ENCODE measurements around the gene PITPNM3.
"Not testable (repeated sequence)": the region's sequence is repeated elsewhere in the genome, so short reads cannot be mapped to it uniquely, and the experiment has no call there.

Gene PITPNM3

GRCh38 chr17:6556121-6557039 lies at the start of gene PITPNM3:
Gene PITPNM3, minus strand, starts transcription at chr17:6556555. Its CDS starts 149 bp downstream, at chr17:6556406.
- no peak for DNase-seq (ENCODE audit: low read depth, low spot score)

GRCh38 chr17:6605142-6605541 lies 48.8 kb upstream of the PITPNM3 start:
- DNase-seq (ENCODE audit: low read depth, low spot score) = no peak
- H3K27ac ChIP-seq = no peak overlapping the region

More at GRCh38 chr17:6556121-6557039, at the start of gene PITPNM3:
- peak within 1 kb of the TSS; percentile 83 for H3K27ac ChIP-seq

- no peak overlapping the region for H3K27ac ChIP-seq
- DNase-seq (ENCODE audit: low read depth, low spot score) = no peak
Observed at GRCh38 chr17:6603744-6604325, 47.5 kb upstream of the PITPNM3 start.

DNA sequence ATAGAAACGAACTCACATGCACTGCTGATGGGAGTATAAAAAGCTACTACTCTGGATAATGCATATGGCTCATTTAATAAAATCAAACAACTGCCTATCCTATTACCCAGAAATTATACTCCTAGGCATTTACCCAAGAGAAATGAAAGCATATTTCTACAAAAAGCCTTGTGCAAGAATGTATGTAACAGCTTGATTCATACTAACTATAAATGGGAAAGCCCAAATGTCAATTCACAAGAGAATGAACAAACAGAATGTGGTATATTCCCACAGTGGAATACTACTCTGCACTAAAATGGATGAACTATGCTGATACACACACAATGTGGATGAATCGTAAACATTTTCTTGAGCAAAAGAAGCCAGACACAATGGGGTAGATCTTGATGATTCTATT lies 45.8 kb upstream of the PITPNM3 start:
- no peak for DNase-seq (ENCODE audit: low read depth, low spot score)
- no peak overlapping the region for H3K27ac ChIP-seq

DNA sequence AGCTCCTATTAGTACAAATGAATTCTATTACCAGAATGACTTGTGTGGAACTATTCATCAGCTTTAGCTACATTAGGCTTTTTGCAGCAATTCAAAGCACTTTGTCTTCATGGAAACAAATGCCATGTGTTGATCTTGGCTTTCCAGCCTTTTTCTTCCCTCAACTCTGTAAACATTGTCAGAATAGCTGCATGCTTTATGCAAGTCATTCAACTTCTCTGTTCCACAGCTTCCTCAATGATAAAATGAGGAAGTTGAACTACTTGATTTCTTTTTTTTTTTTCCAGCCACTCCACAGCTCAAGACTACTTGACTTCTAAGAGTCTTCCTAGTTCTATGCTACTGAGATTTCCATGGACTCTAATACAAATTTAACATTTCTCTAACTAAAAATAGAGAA lies 43.0 kb upstream of the PITPNM3 start:
- no peak overlapping the region for H3K27ac ChIP-seq

DNA sequence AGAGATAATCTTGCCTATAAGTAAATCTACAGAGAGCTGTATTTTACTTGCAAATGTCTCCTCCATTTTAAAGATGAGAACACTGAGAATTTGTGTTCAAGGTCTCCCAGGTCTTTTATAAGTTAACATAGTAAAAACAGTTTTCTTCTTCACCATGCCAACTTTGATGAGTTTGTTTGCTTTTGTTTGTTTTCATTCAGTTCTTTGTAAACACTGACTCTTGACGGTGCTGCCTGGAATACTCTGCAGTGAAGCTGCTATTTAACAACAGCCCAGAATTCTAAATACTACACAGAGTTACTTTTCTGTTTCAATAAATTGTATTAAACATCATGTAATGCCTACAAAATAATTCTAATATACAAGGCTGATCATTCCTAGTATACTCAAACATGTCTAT lies 41.4 kb upstream of the PITPNM3 start:
- no peak overlapping the region for H3K27ac ChIP-seq
- DNase-seq (ENCODE audit: low read depth, low spot score) = no peak

More for the DNA sequence above, 43.0 kb upstream of the PITPNM3 start:
- DNase-seq (ENCODE audit: low read depth, low spot score) = no peak

DNA sequence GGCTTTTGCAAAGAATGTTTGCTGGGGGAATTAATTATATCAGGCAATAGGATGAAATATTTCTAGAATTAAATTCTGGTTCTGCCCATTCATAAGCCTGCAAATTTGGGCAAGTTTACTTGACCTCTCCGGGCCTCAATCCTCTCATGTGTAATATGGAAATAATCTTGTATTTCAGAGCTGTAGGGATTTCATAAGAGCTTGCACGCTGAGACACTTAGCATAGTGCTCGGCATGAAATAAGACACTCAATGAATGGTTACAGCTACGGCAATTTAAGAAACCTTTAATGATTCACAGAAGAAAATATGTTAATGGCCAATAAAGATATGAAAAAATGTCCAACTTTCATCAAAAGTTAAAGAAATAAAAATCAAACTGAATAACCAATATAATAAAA lies 40.6 kb upstream of the PITPNM3 start:
- DNase-seq (ENCODE audit: low read depth, low spot score) = no peak
- H3K27ac ChIP-seq = no peak overlapping the region

DNA sequence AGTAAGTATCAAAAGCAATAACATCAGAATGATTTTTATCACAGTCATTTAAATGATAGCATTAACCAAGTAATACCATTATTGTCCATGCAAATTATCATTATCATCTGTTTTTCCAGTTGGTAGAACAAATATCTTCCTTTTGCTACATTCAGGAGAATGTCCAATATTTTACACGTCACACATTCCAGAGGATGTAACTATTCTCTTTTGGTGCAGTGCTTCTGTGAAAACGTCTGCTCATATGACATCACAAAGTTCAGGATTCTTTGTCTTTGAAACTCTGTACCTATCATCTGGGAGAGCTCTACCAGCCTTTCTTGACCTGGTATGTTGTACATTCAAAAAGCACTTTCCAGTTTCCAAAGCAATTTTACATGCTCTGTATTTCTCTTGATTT lies 40.2 kb upstream of the PITPNM3 start:
- DNase-seq (ENCODE audit: low read depth, low spot score) = no peak
- no peak overlapping the region for H3K27ac ChIP-seq

- DNase-seq (ENCODE audit: low read depth, low spot score) = no peak
- H3K27ac ChIP-seq = no peak overlapping the region
Observed at GRCh38 chr17:6596081-6596480, 39.7 kb upstream of the PITPNM3 start.

DNA sequence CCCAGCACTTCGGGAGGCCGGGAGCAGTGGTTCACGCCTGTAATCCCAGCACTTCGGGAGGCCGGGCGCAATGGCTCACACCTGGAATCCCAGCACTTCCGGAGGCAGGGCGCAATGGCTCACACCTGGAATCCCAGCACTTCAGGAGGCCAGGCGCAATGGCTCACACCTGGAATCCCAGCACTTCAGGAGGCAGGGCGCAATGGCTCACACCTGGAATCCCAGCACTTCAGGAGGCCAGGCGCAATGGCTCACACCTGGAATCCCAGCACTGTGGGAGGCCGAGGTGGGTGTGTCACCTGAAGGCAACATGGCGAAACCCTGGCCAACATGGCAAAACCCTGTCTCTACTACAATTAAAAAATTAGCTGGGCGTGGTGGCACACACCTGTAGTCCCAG lies 37.0 kb upstream of the PITPNM3 start:
- H3K27ac ChIP-seq; DNase-seq (ENCODE audit: low read depth, low spot score): not testable (repeated sequence)

GRCh38 chr17:6592173-6592572 lies 35.8 kb upstream of the PITPNM3 start:
- DNase-seq (ENCODE audit: low read depth, low spot score) = no peak
- H3K27ac ChIP-seq = peak overlapping the region; percentile 96

DNA sequence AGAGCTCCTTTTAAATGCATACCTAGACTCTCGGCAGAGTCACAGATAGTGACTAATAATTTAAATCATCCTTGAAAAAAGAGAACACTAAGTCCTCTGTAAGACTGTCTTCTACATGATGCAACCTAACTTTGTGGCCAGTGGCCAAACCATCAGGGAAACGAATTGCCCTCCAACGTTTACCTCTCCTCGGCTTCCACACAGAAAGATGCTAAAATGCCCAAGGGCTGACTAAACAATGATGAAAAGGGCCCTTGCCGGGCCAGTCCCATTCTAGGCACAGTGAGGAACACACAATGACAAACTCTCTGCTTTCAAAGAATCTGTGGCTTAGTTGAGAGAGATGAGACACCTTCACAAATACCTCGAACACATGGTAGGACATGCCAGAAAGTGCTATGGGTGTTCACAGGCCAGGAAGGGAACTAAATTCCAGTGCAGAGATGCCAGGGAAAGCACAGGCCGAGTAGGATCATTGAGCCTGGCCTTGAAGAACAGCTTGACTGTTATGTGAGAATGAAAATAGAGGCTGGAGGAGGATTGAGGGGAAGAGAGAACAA lies 35.3 kb upstream of the PITPNM3 start:
- H3K27ac ChIP-seq = peak overlapping the region; percentile 96
- peak; percentile 79 for DNase-seq (ENCODE audit: low read depth, low spot score)

- H3K27ac ChIP-seq = no peak overlapping the region
- DNase-seq (ENCODE audit: low read depth, low spot score) = no peak
Observed at GRCh38 chr17:6589266-6589946, 33.1 kb upstream of the PITPNM3 start.

- no peak overlapping the region for H3K27ac ChIP-seq
- no peak for DNase-seq (ENCODE audit: low read depth, low spot score)
Observed at GRCh38 chr17:6588165-6588564, 31.8 kb upstream of the PITPNM3 start.

- no peak overlapping the region for H3K27ac ChIP-seq
- no peak for DNase-seq (ENCODE audit: low read depth, low spot score)
Observed at GRCh38 chr17:6587310-6587709, 31.0 kb upstream of the PITPNM3 start.

DNA sequence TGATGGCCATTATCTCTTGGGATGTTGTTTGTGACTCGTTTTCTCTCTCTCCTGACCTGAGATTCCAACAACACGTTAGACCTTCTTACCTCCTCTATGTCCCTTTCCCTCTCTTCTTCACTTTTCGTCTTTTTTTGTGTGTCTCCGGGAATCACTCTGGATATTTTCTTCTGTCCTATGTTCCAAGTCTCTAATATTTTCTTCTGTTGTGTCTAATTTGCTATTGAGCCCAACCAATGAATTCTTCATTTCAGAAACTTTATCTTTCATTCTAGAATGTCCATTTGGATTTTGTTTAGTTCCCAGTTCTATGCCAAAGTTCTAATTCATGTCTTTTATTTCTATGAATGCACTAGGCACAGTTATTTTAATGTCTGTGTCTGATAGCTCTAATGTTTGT lies 27.1 kb upstream of the PITPNM3 start:
- DNase-seq (ENCODE audit: low read depth, low spot score) = no peak

GRCh38 chr17:6580625-6581024 lies 24.3 kb upstream of the PITPNM3 start:
- H3K27ac ChIP-seq = no peak overlapping the region
- no peak for DNase-seq (ENCODE audit: low read depth, low spot score)

More for the DNA sequence above, 27.1 kb upstream of the PITPNM3 start:
- no peak overlapping the region for H3K27ac ChIP-seq

DNA sequence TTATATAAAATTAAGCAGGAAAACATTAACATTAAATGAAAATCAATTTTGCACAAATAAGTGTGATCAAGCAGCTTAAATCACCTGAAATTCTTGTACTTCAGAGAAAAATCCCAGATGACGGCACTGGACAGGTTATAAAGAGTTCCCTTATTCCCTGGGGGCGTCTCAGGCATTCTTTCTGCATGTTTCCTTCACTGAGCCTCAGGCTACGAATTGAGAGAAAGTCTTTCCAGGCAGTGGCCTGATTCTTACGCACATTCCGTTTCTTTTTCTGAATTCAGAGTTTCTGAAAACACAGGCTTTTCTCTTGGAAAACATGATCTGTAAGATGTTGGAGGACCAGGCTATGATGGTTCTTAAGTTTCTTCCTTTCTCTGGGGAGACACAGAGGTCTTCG lies 22.1 kb upstream of the PITPNM3 start:
- no peak for DNase-seq (ENCODE audit: low read depth, low spot score)
- peak overlapping the region; percentile 42 for H3K27ac ChIP-seq

GRCh38 chr17:6577686-6578263 lies 21.4 kb upstream of the PITPNM3 start:
- peak overlapping the region; percentile 42 for H3K27ac ChIP-seq
- DNase-seq (ENCODE audit: low read depth, low spot score) = no peak

- H3K27ac ChIP-seq = no peak overlapping the region
- no peak for DNase-seq (ENCODE audit: low read depth, low spot score)
Observed at GRCh38 chr17:6576038-6576785, 19.9 kb upstream of the PITPNM3 start.
